ENCODE results near the gene ZNF644.

- TF ChIP-seq, protein P1, sequence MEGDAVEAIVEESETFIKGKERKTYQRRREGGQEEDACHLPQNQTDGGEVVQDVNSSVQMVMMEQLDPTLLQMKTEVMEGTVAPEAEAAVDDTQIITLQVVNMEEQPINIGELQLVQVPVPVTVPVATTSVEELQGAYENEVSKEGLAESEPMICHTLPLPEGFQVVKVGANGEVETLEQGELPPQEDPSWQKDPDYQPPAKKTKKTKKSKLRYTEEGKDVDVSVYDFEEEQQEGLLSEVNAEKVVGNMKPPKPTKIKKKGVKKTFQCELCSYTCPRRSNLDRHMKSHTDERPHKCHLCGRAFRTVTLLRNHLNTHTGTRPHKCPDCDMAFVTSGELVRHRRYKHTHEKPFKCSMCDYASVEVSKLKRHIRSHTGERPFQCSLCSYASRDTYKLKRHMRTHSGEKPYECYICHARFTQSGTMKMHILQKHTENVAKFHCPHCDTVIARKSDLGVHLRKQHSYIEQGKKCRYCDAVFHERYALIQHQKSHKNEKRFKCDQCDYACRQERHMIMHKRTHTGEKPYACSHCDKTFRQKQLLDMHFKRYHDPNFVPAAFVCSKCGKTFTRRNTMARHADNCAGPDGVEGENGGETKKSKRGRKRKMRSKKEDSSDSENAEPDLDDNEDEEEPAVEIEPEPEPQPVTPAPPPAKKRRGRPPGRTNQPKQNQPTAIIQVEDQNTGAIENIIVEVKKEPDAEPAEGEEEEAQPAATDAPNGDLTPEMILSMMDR (IDR thresholded peaks at IDR 0.05; ENCODE audit: insufficient read depth, low read depth, low read length) = no peak
- TF ChIP-seq EZH2 (IDR thresholded peaks at IDR 0.05; ENCODE audit: insufficient read depth, low read length) = no peak
These were observed 8.5 kb downstream of the ZNF644 start for GRCh38 chr1:91013302-91013701.
